Endothelial cell of umbilical vein (primary cell): ENCODE data around the gene ASRGL1. TPM values are rescaled to one million over a fixed set of nuclear protein-coding genes. Genes with fewer than 3 reads are reported as not detected.

ENCODE experiments used
- BruUV-seq: library from RNA; stranded (reverse); fragments of 400-500 nt; replicated peaks from 2 replicates; lab custom pipeline; 2021; lab: Mats Ljungman, UMichigan
- CTCF ChIA-PET: fragments of 300-600, 350-600 bp; sonication (Branson Sonifier 250); formaldehyde crosslinking; loops from one replicate; lab custom pipeline; 2021; ENCODE audit warnings: antibody characterized with exemption, inconsistent platforms; lab: Charles Lee
- POLR2A ChIA-PET: fragments of 300-600, 350-600 bp; sonication (Branson Sonifier 250); formaldehyde crosslinking; loops from one replicate; lab custom pipeline; 2021; ENCODE audit warnings: antibody characterized with exemption, inconsistent platforms; lab: Charles Lee
- DNase-seq: peaks from one replicate; pipeline ENCODE4 v3.0.0-alpha.2; 2011; ENCODE audit warnings: low read depth, low spot score
- FAIRE-seq: peaks from 2 replicates; lab custom pipeline; 2011; peaks lifted over from hg19 to GRCh38; lab: Jason Lieb, UNC
- H2AFZ ChIP-seq: 2 replicates; pipeline ENCODE4 v1.6.0; 2012; ENCODE audit warnings: low read depth, low read length, control low read depth, inconsistent platforms
- H3K27ac ChIP-seq: 2 replicates; pipeline ENCODE4 v1.5.1; 2011; ENCODE audit warnings: low read depth, mild to moderate bottlenecking, control low read depth, low read length, moderate library complexity; ENCODE audit not compliant: insufficient read depth
- H3K27me3 ChIP-seq, 2 experiments: 2 replicates each; pipeline versions ENCODE4 v1.6.0 to v1.6.1; 2011; ENCODE audit warnings: low read length in 2 of 2, mixed read lengths in 1 of 2; ENCODE audit not compliant: control insufficient read depth in 2 of 2, insufficient read depth in 2 of 2
- H3K36me3 ChIP-seq, 2 experiments: 2 replicates in 1 of 2; 3 replicates in 1 of 2; pipeline ENCODE4 v1.5.1; 2011; ENCODE audit warnings: low read length in 2 of 2, mild to moderate bottlenecking in 1 of 2, moderate library complexity in 1 of 2; ENCODE audit not compliant: control insufficient read depth in 2 of 2, insufficient read depth in 2 of 2; ENCODE audit errors: extremely low read depth in 1 of 2
- H3K4me1 ChIP-seq: 3 replicates; pipeline ENCODE4 v1.5.1; 2011; ENCODE audit warnings: mild to moderate bottlenecking, low read length; ENCODE audit not compliant: control insufficient read depth, insufficient read depth; ENCODE audit errors: extremely low read depth
- H3K4me2 ChIP-seq: 2 replicates; pipeline ENCODE4 v1.6.1; 2011; ENCODE audit warnings: low read length, control low read depth, mixed read lengths; ENCODE audit not compliant: insufficient read depth
- H3K4me3 ChIP-seq, 3 experiments: fragments of 200-600 bp in 1 of 3; sonication (generic), shearing (Covaris generic) in 1 of 3; replicated peaks in 1 of 3; 2 replicates each; pipeline ENCODE4 v1.5.1; 2011 to 2016; ENCODE audit warnings: control low read depth in 3 of 3, low read length in 3 of 3, mild to moderate bottlenecking in 2 of 3, inconsistent platforms in 1 of 3, low read depth in 1 of 3, moderate library complexity in 1 of 3; ENCODE audit not compliant: insufficient read depth in 1 of 3
- H3K79me2 ChIP-seq: 2 replicates; pipeline ENCODE4 v1.6.0; 2012; ENCODE audit warnings: low read length, inconsistent platforms; ENCODE audit not compliant: control insufficient read depth, insufficient read depth
- H3K9ac ChIP-seq: replicated peaks from 2 replicates; pipeline ENCODE3; 2011; ENCODE audit warnings: low read length, control low read depth; ENCODE audit not compliant: insufficient read depth; ENCODE audit errors: extremely low read depth
- H3K9me1 ChIP-seq: replicated peaks from 3 replicates; pipeline ENCODE4 v1.6.0; 2011; ENCODE audit warnings: mild to moderate bottlenecking, low read length; ENCODE audit not compliant: control insufficient read depth, insufficient read depth; ENCODE audit errors: extremely low read depth
- H3K9me3 ChIP-seq: replicated peaks from 2 replicates; pipeline ENCODE4 v1.5.1; 2012; ENCODE audit warnings: low read length, inconsistent platforms; ENCODE audit not compliant: control insufficient read depth, insufficient read depth
- H4K20me1 ChIP-seq: replicated peaks from 2 replicates; pipeline ENCODE3; 2011; ENCODE audit warnings: mild to moderate bottlenecking, low read length; ENCODE audit not compliant: control insufficient read depth, insufficient read depth; ENCODE audit errors: extremely low read depth
- CTCF ChIP-seq, 2 donors: IDR thresholded peaks; 1 replicate in 1 of 2; 2 replicates in 1 of 2; pipeline ENCODE4 v1.5.1; 2011; ENCODE audit warnings: low read length in 2 of 2, mild to moderate bottlenecking in 2 of 2, moderate library complexity in 2 of 2, control low read depth in 1 of 2, inconsistent platforms in 1 of 2, low read depth in 1 of 2; ENCODE audit not compliant: insufficient read depth in 1 of 2; ENCODE audit errors: extremely low read depth in 1 of 2
- EZH2 ChIP-seq: IDR thresholded peaks from 2 replicates; pipeline ENCODE4 v1.6.1; 2012; ENCODE audit warnings: borderline replicate concordance, low read depth, mild to moderate bottlenecking, moderate library complexity, low read length, inconsistent platforms; ENCODE audit not compliant: severe bottlenecking
- FOS ChIP-seq: IDR thresholded peaks from 2 replicates; pipeline ENCODE4 v1.6.1; 2011; ENCODE audit warnings: mild to moderate bottlenecking, low read length, moderate library complexity, borderline replicate concordance; ENCODE audit not compliant: insufficient read depth
- GATA2 ChIP-seq: IDR thresholded peaks from 2 replicates; pipeline ENCODE4 v1.7.0; 2011; ENCODE audit warnings: low read depth, mild to moderate bottlenecking, moderate library complexity, mixed read lengths, low read length; ENCODE audit not compliant: insufficient read length, insufficient read depth
- JUN ChIP-seq: IDR thresholded peaks from 2 replicates; pipeline ENCODE4 v1.6.1; 2011; ENCODE audit warnings: borderline replicate concordance, low read depth; ENCODE audit not compliant: insufficient read length, insufficient read depth
- MAX ChIP-seq: IDR thresholded peaks from 2 replicates; pipeline ENCODE4 v1.6.1; 2011; ENCODE audit not compliant: insufficient read depth, insufficient read length
- MYC ChIP-seq: IDR thresholded peaks from one replicate; pipeline ENCODE4 v1.6.1; 2011; ENCODE audit warnings: mild to moderate bottlenecking, low read depth, low read length
- POLR2A ChIP-seq: IDR thresholded peaks from 2 replicates; pipeline ENCODE4 v1.6.1; 2012; ENCODE audit warnings: low read depth, mild to moderate bottlenecking, control low read depth, low read length
- POLR2AphosphoS5 ChIP-seq: IDR thresholded peaks from 2 replicates; pipeline ENCODE4 v1.6.1; 2012; ENCODE audit warnings: low read depth, mild to moderate bottlenecking, control low read depth, low read length, moderate library complexity; ENCODE audit not compliant: insufficient read depth
- dilution Hi-C: fragments of 300-500 bp; cut with MboI; formaldehyde crosslinking; loops from one replicate; pipeline ENCODE4 v1.15.0; 2019; ENCODE audit warnings: low sequenced_read_pairs; ENCODE audit not compliant: extremely low pct_ligation_motif_present
- intact Hi-C: fragments of 100-400 bp; cut with micrococcal nuclease; formaldehyde crosslinking; loops from one replicate; pipeline ENCODE4 v1.10.0; 2022
- polyA plus RNA-seq, 4 experiments: library from polyadenylated mRNA; depleted of rRNA in 3 of 4; stranded (reverse) in 3 of 4; unstranded in 1 of 4; fragments of >200 nt; gene quantifications; 2 replicates each; pipeline versions ENCODE4 v1.2.1 to v1.2.3, GENCODE V29; 2011 to 2012; ENCODE audit warnings: missing spikeins in 1 of 4
- total RNA-seq: library from RNA; stranded (reverse); gene quantifications from 2 replicates; pipeline ENCODE4 v1.2.3, GENCODE V29; 2021

Gene ASRGL1
- total and polyA plus RNA-seq, 2 donors (not counting 3 experiments of a cell fraction or from before 2014, with no cell fraction given): 33.1 to 36.0 TPM

GRCh38 chr11:62322524-62322923 lies 14.7 kb upstream of the ASRGL1 start:
- TF ChIP-seq MYC: no peak
- TF ChIP-seq POLR2AphosphoS5: no peak
- no peak for TF ChIP-seq MAX
- TF ChIP-seq POLR2A: no peak
- TF ChIP-seq FOS: no peak
- TF ChIP-seq EZH2: no peak
- TF ChIP-seq JUN: no peak
- TF ChIP-seq CTCF (IDR thresholded peaks at IDR 0.05; ENCODE audit: extremely low read depth in 1 of 2, insufficient read depth in 1 of 2, low read depth in 1 of 2, low read length in 2 of 2): no peak
- TF ChIP-seq GATA2: no peak
- Histone ChIP-seq H3K4me1 (no peaks in the 10 kb centered on the region), H3K4me2 (no peak overlapping the region), H3K9me3 (no peaks in the 10 kb centered on the region), H3K9me1 (no peaks in the 10 kb centered on the region), H3K4me3 (no peak overlapping the region), H3K27ac (no peak overlapping the region), H3K27me3 (peaks cover 0 to 1% of the 10 kb centered on the region in 2 experiments), H3K9ac (no peak overlapping the region), H4K20me1 (no peaks in the 10 kb centered on the region), H2AFZ (no peak overlapping the region), H3K79me2 (no peaks in the 10 kb centered on the region), H3K36me3 (no peaks in the 10 kb centered on the region)
- FAIRE-seq (no peak), DNase-seq (no peak)
- ChIA-PET POLR2A (no interaction called here), CTCF (interaction anchor here (1.2 to 2.0 kb wide), 6 partner anchors 10 to 106 kb away, joined by 3 to 12 read pairs (median 6); no protein-coding TSS in a partner anchor)
- no TSS peak for BruUV-seq
- intact Hi-C loops (no loop called here), dilution Hi-C loops (no loop called here)
